AG09319 (cell line): ENCODE data around the gene TMEM248.
"Not testable (repeated sequence)": the region's sequence is repeated elsewhere in the genome, so short reads cannot be mapped to it uniquely, and the experiment has no call there.

ENCODE experiments used
- DNase-seq: peaks from one replicate; pipeline ENCODE4 v3.0.0-alpha.2; 2010; ENCODE audit warnings: low read depth; ENCODE audit errors: extremely low read depth
- CTCF ChIP-seq: IDR thresholded peaks from 2 replicates; pipeline ENCODE4 v1.5.1; 2011; ENCODE audit warnings: low read depth, mild to moderate bottlenecking, inconsistent platforms, low read length, moderate library complexity

Gene TMEM248

DNA sequence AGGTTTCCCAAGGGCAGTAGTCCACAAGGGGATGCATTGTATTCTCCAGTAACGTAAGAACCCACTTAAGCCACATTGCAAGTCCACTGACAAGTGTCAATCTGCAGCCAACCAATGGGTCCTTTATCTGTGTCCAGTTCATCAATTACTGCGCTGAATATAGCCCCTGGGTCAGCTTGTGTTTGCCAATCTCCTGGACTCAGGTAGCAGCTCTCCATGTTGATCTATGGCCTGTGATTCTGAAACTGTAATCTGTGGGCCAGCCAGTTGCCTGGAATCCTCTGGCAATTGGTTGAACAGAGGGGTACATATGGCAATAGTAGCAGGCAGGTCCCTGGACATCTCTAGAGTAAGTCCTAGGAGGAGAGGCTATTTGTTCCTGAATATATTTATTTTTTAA, 8.8 kb upstream of the TMEM248 start:
- DNase-seq = no peak
- TF ChIP-seq CTCF = no peak

- TF ChIP-seq CTCF = no peak
- DNase-seq = no peak
These were observed 7.6 kb upstream of the TMEM248 start for GRCh38 chr7:66913118-66914037.

GRCh38 chr7:66917904-66918303, 3.1 kb upstream of the TMEM248 start:
- DNase-seq = not testable (repeated sequence)

DNA sequence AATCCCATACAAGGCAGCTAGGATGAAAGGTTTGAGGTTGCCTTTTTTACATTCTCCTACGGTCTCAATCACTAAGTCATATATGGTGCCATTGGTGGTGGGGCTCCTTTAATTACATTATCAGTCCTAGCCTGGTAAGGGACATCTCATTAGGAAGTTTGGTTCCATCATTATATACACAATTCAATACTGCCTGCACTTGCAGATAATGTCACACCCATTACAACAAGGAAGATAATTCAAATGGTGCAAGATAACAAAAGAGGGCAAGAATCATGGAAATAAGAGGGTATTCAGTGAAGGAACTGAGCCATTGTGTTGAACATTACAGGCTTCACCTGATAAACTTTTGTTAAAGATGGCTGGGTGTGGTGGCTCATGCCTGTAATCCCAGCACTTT, 1.7 kb upstream of the TMEM248 start:
- TF ChIP-seq CTCF = no peak
- DNase-seq = no peak

DNA sequence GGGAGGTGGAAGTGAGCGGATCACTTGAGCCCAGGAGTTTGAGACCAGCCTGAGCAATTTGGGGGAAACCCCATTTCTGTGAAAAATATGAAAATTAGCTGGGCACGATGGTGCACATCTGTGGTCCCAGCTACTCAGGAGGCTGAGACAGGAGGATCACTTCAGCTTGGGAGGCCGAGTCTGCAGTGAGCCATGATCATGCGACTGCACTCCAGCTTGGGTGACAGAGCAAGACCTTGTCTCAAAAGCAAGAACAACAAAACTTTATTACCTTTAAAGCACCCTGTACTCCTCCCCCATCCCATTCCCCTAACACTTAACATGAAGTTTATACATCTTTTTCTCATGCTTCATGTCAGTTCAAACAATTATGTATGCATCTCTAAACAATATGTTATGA, 1.3 kb upstream of the TMEM248 start:
- DNase-seq = no peak
- no peak for TF ChIP-seq CTCF

- TF ChIP-seq CTCF = no peak
- DNase-seq = no peak
These were observed 769 bp upstream of the TMEM248 start for GRCh38 chr7:66920256-66920655.

GRCh38 chr7:66921396-66921917, 432 bp downstream of the TMEM248 start:
- DNase-seq = peak; percentile 16
- TF ChIP-seq CTCF = no peak
